Activated CD8-positive, alpha-beta memory T cell treated with anti-CD3 and anti-CD28 coated beads for 36 hours (primary cell): ENCODE results near the gene CITED4. TPM values are rescaled to one million over a fixed set of nuclear protein-coding genes. Genes with fewer than 3 reads are reported as not detected.

Source experiments
- CTCF ChIA-PET: fragments of 350-600 bp; sonication (Branson Sonifier 250); formaldehyde crosslinking; loops from one replicate; lab custom pipeline; 2021; ENCODE audit warnings: antibody characterized with exemption; lab: Charles Lee
- POLR2A ChIA-PET: fragments of 350-600 bp; sonication (Branson Sonifier 250); formaldehyde crosslinking; loops from one replicate; lab custom pipeline; 2021; ENCODE audit warnings: antibody characterized with exemption; lab: Charles Lee
- total RNA-seq, 2 experiments: library from RNA; stranded (reverse); gene quantifications; one replicate each; pipeline ENCODE4 v1.2.3, GENCODE V29; 2021

The CITED4 gene
- total RNA-seq, 2 experiments from 2014 or later = 1.0 to 1.9 TPM

DNA sequence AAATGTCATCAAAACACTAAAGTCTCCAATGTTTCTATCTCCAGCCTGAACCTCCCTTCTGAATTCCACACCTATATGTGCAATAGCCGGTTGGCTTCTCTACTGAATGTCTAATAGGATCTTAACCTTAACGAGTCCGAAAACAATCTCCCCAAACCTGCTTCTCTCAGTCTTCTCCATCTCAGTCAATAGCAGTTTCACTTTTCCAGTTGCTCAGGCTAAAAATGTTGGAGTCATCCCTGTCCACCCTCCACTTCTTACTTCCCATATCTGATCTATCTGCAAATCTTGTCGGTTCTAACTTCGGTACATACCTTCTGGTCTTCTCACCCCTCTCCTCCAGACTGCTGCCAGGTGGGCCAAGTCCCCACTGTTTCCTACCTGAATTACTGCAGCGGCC, 25.5 kb upstream of the CITED4 start:
- POLR2A ChIA-PET = no interaction called here

DNA sequence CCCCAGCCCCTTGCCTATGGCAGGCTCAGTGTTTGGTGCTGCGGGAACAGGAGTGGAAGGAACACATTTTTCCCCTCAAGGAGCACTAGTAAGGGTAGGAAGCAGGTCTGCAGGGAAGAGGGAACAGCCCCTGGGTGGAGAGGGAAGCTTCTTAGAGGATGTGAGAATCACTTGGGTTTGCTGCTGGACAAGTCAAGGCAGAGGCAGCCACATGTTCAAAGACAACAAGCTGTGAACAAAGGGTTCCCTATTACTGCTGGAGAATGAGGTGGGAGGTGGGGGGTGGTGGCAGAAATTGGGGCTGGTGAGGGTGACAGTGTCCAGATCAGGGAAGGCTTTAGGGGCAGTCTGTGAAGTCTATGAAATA, 24.8 kb upstream of the CITED4 start:
- ChIA-PET CTCF (no interaction called here), POLR2A (no interaction called here)

More for the DNA sequence above, 25.5 kb upstream of the CITED4 start:
- CTCF ChIA-PET = no interaction called here

DNA sequence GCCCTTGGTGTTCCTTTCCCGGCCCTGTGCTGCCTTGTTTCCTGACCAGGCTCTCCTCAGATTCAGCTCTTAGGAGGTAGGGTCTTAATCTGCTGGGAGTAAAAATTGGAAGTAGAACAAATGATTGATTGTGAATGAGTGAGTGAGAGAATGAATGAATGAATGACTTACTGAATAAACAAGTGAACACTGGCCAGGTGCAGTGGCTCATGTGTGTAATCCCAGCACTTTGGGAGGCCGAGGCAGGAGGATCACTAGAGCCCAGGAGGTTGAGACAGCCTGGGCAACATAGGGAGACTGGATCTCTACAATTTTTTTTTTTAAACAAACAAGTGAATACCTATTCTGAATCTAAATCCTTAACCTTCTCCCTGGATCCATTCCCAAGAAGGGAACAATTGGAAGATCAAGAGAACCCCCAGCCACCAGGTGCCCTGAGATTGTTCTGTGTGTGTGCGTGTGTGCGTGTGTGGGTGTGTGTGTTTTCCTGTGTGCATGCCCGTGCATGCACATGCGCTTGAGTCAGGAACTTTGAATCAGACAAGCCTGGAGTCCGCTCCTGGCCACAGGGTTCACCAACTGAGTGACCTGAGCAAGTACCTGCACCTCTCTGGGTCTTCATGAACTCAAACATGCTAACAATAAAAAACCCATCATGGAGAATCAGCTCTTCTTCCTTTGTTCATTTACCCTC, 24.3 kb upstream of the CITED4 start:
- POLR2A ChIA-PET = no interaction called here

DNA sequence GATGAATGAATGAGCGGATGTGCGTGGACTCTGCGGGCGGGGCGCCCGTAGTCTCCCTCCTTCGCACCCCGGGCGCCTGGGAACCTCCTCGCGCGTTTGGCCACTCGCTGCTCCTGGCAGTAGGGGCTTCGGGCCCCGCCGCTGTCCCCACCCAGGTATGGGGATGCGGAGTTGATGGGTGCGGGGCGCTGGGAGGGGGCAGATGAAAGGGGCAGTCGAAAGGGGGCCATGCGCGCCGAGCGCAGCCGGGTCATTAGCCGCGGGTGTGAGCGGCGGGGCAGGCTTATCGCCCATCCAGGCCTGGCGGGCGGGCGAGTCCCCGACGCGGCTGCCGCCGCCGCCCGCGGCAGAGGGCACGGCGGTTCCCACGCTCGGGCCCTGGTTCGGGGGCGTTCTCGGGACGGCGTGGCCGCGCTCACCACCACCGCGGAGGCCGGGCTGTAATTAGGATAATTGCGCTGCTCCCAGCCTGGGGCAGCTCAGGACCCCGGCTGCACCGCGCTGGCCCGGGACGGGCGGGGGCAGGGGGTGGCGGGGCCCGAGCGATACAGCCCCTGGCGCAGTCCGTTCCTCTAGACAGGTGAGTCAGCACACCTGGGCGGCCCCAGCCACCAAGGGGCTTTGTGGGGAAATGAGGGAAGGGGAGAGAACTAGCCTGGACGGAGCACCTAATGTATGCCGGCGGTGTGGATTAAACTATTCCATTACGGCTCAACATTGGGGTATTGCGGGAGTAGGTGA, 22.1 kb upstream of the CITED4 start:
- ChIA-PET POLR2A (no interaction called here), CTCF (no interaction called here)

More for the DNA sequence above, 24.3 kb upstream of the CITED4 start:
- CTCF ChIA-PET = no interaction called here

DNA sequence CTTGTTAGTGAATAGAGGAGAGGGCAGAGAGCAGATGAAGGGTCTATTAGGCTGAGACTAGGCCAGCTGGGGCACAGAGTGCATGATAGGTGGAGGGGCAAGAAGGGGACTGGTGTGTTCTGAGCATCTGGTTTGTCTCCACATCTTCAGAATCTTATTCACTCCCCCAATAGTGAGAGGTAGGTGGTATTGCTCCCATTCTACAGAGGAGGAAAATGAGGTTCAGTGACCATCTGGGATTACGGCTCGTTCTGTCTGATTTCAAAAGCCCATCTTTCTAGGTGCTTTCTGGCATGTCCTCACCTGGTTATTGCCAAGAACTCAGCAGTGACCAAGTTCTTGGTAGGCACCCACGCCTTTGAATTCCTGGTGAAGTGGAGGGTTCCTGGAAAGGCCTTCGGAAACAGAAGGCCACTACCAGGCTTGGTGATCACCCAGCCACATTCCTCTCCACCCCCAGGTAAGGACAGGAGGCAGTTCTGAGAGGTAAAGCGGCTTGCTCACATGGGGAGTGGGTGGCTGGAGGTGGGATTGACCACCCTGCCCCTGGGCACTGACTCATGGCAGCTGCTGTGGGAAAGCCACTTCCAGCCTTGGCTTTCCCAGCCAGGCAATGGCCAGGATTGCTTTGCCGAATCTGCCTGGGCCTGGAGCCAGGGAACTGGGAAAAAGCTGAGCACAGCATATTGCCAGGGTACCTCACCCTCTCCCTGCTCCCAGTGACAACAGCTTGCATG, 18.8 kb upstream of the CITED4 start:
- ChIA-PET CTCF (no interaction called here), POLR2A (no interaction called here)

DNA sequence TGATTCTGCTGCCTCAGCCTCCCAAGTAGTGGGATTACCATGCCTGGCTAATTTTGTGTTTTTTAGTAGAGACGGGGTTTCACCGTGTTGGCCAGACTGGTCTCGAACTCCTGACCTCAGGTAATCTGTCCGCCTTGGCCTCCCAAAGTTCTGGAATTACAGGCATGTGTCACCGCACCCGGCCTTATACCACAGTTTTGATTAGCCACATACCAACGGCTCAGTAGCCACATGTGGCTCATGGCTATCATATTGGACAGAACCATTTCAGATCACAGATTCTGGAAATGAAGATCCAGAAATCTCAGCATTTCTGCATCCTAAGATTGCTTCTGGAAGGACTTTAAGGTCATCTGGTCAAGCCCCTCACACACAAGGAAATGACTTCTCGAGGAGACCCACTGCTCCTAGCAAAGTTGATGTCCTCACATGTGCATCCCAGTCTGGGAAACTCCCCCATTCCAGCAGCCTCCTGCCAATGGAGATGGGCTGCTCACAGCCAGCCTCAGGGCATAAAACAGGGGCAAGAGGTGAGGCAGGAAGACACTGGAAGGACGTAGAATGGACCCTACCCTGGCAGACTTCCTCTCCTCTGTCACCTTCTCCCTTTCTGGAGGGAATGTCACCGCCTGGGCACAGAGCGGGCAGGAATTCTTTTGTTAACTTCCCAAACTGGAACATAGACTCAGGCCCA, 17.5 kb upstream of the CITED4 start:
- CTCF ChIA-PET = interaction anchor here (0.6 kb wide), 1 partner anchor 36 kb away, joined by 3 read pairs; no protein-coding TSS in a partner anchor
- POLR2A ChIA-PET = no interaction called here

DNA sequence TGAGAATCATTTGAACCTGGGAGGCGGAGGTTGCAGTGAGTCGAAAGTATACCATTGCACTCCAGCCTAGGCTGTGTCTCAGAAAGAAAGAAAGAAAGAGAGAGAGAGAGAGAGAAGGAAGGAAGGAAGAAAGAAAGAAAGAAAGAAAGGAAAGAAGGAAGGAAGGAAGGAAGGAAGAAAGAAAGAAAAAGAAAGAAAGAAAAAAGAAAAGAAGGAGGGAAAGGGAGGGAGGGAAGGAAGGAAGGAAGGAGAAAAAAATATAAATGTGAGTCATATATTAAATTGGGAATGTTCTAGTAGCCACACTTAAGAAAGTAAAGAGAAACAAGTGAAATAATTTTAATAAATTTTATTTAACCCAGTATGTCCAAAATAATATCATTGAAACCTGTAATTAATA, 16.7 kb upstream of the CITED4 start:
- ChIA-PET POLR2A (no interaction called here), CTCF (interaction anchor here (1.3 kb wide), 1 partner anchor 29 kb away, joined by 3 read pairs; no protein-coding TSS in a partner anchor)

DNA sequence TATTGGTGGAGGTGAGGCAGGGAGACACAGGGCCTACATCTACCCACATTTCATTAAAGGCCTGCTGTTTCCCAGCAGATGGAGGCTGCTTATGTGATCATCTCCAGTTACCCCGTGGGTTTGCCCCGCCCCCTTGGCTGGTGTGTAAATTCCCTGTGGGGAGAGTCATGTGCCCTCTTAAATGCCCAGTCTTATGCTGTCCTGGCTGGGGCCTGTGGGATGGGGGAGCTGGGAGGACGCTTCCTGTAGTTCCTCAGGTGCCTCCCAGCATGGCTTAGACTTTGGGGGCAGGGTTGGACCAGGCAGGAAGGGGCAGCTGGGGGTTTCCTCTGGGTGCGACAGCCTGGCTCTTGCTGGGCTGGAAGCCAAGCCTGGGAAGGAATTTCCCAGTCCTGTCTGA, 15.5 kb upstream of the CITED4 start:
- POLR2A ChIA-PET = no interaction called here
- CTCF ChIA-PET = interaction anchor here (0.6 to 1.3 kb wide), 2 partner anchors 28 to 1371 kb away, joined by 3 to 7 read pairs; no protein-coding TSS in a partner anchor

DNA sequence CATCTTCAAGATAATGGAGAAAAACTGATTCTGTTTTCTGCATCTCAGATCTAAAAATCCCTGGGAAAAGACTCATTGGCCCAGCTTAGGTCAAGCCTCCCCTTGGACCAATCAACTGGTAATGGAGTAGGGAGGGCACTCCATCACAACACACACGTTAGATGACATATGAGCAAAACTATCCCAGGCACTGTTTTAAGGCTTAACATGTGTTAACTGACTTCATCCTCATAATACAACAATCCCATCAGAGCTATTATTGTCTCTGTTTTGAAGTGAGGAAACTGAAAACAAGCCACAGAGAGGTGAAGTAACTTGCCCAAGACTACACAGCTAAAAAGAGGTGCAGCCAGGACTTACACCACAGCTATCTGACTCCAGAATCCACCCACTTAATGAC, 14.7 kb upstream of the CITED4 start:
- ChIA-PET POLR2A (interaction anchor here (1.3 kb wide), 1 partner anchor 15 kb away, joined by 4 read pairs; the partner anchor contains the start of gene CITED4), CTCF (interaction anchor here (1.7 to 4.2 kb wide), 2 partner anchors 15 to 72 kb away, joined by 4 to 15 read pairs; partner anchors contain the start of gene CITED4)

DNA sequence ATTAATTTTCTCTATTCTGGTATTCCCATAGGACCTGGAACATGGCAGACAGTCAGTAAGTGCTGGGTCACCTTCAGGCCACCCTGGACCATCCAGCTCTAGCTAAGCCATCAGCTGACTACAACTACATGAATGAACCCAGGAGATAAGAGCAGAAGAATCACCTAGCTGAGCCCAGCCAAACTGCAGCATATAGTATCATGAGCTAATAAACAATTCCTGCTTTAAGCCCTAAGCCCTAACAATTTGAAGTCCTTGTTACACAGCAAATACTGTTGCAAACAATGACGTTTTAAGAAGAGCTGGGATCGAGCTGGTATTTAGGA, 14.2 kb upstream of the CITED4 start:
- ChIA-PET POLR2A (interaction anchor here (1.3 kb wide), 1 partner anchor 14 kb away, joined by 4 read pairs; the partner anchor contains the start of gene CITED4), CTCF (interaction anchor here (0.9 to 4.2 kb wide), 4 partner anchors 14 to 76 kb away, joined by 3 to 15 read pairs (median 4); partner anchors contain the start of gene CITED4)

DNA sequence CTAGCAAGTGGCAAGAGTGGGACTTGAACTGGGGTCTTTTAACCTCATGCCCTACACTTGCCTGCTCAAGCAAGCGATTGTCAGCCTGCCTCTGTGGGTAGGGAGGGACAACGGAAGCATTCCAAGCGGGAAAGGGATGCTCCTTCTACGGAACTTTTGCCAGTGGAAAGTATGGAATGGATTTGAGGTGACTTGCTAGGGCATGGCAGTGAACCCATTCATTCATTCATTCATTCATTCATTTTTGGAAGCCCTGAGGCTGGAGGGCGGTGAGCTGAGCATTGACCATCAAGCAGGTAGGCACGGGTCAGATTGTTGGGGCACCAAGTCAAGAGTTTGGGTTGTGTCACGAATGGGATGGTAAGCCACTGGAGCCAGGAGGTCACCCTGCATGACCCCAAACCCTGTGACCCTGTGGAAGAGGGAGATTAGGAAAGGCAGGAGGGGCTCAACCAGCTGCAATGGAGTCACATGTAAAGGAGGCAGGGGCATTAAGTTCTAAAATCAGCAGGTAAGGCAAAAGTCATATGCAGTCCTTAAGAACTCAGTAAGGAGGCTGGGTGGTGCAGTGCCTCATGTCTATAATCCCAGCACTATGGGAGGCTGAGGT, 11.8 kb upstream of the CITED4 start:
- CTCF ChIA-PET = interaction anchor here (1.3 to 4.2 kb wide), 2 partner anchors 75 to 79 kb away, joined by 4 to 15 read pairs; no protein-coding TSS in a partner anchor
- POLR2A ChIA-PET = no interaction called here

DNA sequence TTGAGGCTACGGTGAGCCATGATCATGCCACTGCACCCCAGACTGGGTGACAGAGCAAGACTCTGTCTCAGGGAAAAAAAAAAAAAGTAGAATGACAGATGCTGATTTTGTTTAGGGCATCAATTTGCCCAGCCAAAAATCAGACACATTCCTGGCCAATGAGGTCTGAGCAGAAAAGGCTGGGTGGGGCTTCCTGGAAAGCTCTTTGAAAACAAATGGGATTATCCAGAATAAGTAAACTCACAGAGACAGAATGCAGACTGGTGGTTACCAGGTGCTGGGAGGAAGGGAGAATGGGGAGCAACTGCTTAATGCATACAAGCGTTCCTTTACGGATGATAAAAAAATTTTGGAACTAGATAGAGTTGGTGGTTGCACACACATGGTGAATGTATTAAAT, 10.1 kb upstream of the CITED4 start:
- CTCF ChIA-PET = no interaction called here
- POLR2A ChIA-PET = no interaction called here

DNA sequence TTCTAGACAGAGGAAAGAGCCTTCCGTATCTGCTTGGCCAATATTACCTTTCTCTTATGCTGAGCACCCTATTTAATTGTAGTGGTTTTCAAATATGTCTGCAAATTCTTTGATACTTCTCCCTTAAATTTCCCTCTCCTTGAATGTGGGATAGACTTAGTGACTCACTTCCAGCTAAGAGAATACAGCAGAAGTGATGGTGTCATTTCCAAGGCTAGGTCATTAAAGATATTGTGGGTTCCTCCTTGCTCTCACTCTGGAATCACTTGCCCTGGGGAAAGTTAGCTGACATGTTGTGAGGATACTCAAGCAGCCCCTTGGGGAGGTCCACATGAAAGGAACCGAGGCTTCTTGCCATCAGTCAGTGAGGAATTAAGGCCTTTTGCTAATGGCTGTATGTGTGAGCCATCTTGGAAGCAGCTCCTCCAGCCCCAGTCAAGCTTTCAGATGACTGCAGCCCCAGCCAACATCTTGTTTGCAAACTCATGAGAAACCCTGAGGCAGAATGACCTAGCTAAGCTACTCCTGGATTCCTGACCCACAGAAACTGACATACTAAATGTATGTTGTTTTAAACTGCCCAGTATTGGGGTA, 8.1 kb upstream of the CITED4 start:
- CTCF ChIA-PET = interaction anchor here (2.1 kb wide), 1 partner anchor 81 kb away, joined by 10 read pairs; no protein-coding TSS in a partner anchor

DNA sequence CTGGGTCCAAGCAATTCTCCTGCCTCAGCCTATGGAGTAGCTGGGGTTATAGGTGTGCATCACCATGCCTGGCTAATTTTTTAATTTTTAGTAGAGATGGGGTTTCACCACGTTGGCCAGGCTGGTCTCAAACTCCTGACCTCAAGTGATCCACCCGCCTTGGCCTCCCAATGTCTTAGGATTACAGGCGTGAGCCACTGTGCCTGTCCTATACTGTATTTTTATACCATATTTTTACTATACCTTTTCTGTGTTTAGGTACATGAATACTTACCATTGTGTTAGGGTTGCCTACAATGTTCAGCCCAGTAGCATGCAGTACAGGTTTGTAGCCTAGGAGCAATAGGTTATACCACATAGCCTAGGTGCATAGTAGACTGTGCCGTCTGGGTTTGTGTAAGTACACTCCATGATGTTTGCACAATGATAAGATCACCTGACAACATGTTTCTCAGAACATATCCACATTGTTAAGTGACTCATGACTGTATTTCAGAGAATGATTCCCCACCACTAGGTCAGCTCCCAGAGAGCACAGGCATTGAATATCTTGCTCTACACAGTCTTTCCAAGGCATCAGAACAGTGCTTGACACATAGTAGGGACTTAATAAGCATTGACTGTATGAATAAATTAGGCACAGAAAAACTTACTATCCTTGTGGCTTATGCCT, 6.0 kb upstream of the CITED4 start:
- ChIA-PET POLR2A (no interaction called here), CTCF (interaction anchor here (0.7 kb wide), 2 partner anchors 73 to 627 kb away, joined by 3 to 4 read pairs; no protein-coding TSS in a partner anchor)

More for the DNA sequence above, 8.1 kb upstream of the CITED4 start:
- POLR2A ChIA-PET = no interaction called here

DNA sequence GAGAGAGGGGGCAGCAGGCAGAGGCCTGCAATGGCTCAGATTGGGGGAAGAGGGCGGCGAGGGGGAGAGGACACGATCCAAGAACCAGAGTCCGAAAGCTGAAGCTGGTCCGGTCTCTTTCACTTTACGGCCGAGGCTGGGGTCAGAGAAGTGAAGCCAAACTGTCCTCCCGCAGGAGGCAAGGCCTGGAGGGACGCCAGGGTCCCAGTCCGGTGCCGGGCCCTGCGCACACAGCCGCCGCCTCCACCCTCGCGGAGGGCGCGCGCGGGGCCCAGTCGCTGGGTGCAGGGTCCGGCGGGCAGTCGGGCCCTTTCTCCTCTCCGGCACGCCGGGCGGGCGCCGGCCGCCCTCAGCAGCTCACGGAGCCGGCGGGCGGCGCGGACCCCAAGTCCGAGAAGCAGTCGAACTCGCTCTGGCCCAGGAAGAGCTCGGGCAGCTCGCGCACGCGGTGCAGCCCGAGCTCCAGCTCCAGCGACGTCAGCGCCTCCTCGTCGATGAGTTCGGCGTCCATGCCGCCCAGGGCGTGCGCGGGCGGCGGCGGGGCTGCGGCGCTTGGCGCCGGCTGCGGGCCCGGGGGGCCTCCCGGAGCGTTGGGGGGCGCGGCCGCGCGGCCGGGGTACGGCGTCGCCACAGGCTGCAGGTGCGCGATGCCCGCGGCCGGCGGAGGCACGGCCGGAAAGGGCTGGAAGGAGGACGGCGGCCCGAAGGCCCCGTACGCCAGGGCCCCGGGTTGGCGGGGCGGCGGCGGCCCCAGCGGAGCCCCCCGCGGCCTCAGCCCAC, 749 bp downstream of the CITED4 start:
- CTCF ChIA-PET = interaction anchor here (1.0 to 2.7 kb wide), 3 partner anchors 11 to 90 kb away, joined by 3 to 14 read pairs (median 5); no protein-coding TSS in a partner anchor
- POLR2A ChIA-PET = interaction anchor here (0.6 to 1.4 kb wide), 4 partner anchors 15 to 348 kb away, joined by 4 to 7 read pairs (median 4); partner anchors contain the start of gene CTPS1

DNA sequence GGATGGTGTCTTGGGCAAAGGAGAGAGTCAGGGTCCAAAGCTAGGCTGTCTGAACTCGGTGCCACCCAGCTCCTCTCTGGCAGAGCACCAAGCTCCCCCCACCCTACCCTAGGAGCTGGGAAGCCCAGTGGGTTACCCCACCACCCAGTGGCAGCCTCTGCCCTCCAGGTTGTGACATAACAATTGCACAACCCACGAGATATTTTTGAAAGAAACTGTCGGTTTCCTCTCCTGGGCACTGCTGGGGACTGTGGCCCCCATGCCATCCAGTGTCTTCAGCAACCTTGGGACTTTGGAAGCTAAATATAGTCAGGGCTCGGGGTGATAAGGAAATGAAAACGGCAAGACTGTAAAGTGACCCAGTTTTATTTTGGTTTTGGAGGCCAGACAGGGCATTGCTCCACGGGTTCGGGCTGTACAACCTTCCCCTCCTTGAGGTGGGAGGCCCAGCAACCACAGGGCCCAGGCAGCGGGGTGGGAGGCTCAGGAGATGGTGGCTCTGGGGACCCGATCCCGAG, 1.4 kb downstream of the CITED4 start:
- CTCF ChIA-PET = interaction anchor here (1.0 to 2.7 kb wide), 2 partner anchors 10 to 91 kb away, joined by 3 to 14 read pairs; no protein-coding TSS in a partner anchor
- POLR2A ChIA-PET = interaction anchor here (0.6 to 0.9 kb wide), 2 partner anchors 10 to 120 kb away, joined by 3 to 4 read pairs; partner anchors contain the start of gene CTPS1
